AG09319 (cell line): ENCODE data around the gene CGREF1.
A peak's percentile ranks its signal among the peaks of the same experiment; 100 is the strongest.

Source experiments
- DNase-seq: peaks from one replicate; pipeline ENCODE4 v3.0.0-alpha.2; 2010; ENCODE audit warnings: low read depth; ENCODE audit errors: extremely low read depth
- TF ChIP-seq, protein P1 (sequence below): IDR thresholded peaks from 2 replicates; pipeline ENCODE4 v1.5.1; 2011; ENCODE audit warnings: low read depth, mild to moderate bottlenecking, inconsistent platforms, low read length, moderate library complexity

Gene CGREF1

DNA sequence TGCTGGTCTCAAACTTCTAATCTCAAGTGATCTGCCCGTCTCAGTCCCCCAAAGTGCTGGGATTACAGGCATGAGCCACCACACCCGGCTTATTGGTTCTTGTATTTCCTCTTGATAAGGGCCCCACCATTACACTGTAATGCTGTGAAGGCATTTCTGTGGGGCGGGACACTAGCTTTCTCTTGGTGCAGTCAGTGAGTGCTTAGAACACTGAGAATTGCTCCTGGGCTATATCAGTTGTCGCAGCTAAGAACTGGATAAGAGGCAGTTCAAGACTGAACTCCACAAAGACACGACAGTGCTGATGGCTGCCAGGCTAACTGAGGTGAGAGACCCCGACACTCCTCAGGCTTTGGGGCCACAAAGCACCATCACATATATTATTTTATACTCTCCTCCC is 30.3 kb downstream of the CGREF1 start:
- TF ChIP-seq, protein P1, sequence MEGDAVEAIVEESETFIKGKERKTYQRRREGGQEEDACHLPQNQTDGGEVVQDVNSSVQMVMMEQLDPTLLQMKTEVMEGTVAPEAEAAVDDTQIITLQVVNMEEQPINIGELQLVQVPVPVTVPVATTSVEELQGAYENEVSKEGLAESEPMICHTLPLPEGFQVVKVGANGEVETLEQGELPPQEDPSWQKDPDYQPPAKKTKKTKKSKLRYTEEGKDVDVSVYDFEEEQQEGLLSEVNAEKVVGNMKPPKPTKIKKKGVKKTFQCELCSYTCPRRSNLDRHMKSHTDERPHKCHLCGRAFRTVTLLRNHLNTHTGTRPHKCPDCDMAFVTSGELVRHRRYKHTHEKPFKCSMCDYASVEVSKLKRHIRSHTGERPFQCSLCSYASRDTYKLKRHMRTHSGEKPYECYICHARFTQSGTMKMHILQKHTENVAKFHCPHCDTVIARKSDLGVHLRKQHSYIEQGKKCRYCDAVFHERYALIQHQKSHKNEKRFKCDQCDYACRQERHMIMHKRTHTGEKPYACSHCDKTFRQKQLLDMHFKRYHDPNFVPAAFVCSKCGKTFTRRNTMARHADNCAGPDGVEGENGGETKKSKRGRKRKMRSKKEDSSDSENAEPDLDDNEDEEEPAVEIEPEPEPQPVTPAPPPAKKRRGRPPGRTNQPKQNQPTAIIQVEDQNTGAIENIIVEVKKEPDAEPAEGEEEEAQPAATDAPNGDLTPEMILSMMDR: no peak
- no peak for DNase-seq

DNA sequence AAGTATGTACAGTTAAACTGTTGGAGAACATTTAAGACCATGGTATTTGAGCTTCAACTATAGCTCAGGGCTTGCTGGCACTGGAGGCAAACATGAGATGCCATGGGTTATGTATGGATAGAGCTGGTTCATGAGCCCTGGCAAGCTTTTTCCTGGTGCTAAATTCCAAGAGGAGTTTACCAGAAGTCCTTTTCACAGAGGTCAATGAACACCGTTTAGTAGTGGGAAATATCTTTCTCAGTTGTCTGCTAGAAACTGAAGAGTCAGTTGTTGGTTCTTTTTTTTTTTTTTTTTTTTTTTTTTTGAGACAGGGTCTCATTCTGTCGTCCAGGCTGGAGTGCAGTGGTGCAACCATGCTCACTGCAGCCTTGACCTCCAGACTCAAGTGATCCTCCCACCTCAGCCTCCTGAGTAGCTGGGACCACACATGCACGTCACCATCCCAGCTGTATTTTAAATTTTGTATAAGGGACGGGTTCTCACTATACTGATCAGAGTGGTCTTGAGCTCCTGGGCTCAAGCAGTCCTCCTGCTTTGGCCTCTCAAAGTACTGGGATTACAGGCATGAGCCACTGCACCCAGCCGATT is 31.0 kb downstream of the CGREF1 start:
- no peak for DNase-seq
- TF ChIP-seq, protein P1: no peak

DNA sequence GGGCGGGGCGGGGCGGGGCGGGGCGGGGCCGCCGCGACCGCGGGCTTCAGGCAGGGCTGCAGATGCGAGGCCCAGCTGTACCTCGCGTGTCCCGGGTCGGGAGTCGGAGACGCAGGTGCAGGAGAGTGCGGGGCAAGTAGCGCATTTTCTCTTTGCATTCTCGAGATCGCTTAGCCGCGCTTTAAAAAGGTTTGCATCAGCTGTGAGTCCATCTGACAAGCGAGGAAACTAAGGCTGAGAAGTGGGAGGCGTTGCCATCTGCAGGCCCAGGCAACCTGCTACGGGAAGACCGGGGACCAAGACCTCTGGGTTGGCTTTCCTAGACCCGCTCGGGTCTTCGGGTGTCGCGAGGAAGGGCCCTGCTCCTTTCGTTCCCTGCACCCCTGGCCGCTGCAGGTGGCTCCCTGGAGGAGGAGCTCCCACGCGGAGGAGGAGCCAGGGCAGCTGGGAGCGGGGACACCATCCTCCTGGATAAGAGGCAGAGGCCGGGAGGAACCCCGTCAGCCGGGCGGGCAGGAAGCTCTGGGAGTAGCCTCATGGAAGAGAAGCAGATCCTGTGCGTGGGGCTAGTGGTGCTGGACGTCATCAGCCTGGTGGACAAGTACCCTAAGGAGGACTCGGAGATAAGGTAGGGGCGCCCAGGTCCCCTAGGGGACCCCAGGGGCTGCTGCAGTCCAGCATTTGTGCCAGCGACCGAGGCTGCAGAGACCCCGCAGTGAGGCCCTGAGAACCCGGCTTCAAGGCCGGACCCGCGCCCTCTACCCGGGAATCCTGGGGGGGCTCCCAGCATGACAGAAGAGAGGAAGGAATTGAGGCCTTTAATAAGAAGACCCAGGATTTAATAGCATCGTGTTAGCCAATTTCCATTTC is 32.0 kb downstream of the CGREF1 start, which contains the start of gene KHK:
TSS of gene KHK (plus strand) at position 49 of the 870 bp plus-strand sequence. CDS start at position 537, 488 bp downstream.
- DNase-seq: no peak
- TF ChIP-seq, protein P1: no peak

DNA sequence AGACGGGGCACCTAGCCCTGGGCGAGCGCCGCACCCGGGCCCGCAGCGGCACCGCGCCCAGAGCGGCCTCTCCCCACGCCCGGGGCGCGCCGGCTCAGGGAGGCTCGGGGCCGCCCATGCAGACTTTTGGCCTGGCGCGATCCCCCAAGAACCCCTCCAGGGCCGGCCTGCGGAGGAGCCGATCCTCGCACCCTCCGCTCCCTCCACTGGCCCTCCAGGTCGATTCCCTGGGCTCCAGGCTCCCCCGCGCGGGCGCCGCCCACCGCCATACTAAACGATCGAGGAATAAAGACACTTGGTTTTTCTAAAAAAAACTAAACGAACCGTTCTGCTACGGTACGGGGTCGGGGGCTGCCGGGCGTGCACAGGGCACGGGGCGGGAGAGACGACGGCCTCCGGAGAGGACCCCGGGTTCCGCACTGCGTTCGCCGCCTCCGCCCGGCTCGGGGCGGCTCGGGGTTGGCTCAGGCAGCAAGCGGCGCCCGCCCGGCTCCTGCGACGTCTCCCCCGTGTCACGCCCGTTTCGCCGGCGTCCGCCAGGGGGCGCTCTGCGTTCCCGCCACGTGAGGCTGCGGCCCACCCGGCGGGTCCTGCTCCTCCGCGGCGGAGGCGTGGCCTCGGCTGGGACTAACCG is 32.7 kb downstream of the CGREF1 start:
- DNase-seq: peak; percentile 75
- TF ChIP-seq, protein P1: peak; percentile 51

DNA sequence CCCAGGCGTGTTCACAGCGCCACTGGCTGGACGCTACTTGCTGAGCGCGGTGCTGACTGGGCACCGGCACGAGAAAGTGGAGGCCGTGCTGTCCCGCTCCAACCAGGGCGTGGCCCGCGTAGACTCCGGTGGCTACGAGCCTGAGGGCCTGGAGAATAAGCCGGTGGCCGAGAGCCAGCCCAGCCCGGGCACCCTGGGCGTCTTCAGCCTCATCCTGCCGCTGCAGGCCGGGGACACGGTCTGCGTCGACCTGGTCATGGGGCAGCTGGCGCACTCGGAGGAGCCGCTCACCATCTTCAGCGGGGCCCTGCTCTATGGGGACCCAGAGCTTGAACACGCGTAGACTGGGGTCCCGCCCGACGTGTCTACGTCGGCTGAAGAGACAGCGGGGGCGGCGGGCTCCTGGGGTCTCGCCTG is 33.2 kb downstream of the CGREF1 start:
- DNase-seq: peak; percentile 42
- TF ChIP-seq, protein P1: peak; percentile 59

DNA sequence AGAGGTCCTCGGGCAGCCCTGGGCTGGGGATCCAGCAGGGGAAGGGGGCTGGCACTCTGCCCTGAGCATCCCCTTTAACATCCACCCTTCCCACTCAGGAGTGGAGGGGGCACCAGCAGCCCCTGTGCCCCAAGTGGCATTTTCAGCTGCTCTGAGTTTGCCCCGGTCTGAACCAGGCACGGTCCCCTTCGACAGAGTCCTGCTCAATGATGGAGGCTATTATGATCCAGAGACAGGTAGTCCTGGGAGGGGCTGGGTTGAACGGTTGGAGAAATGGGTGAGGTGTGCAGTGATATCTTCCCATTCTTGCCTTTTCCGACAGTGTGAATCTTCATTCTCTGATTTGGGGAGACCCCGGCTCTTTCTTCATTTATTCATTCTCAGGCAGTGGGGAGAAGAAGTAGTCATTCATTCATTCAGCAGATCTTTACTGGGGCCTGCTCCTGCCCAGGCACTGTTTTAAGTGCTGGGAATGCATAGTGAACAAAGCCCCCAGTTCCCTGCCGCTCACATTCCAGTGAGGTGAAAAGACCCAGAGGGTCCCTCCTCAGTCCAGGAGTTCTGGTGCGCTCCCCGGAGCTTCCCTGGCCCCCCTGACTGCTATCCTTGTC is 33.8 kb downstream of the CGREF1 start:
- DNase-seq: no peak

More for the DNA sequence above, 33.8 kb downstream of the CGREF1 start:
- TF ChIP-seq, protein P1: no peak
